ENCODE results near the gene ARHGAP35.

- TF ChIP-seq CTCF (IDR thresholded peaks at IDR 0.05; ENCODE audit: extremely low read depth in 1 of 2, insufficient read depth in 1 of 2, low read depth in 1 of 2, low read length in 2 of 2), result no peak
- no peak for TF ChIP-seq POLR2A (IDR thresholded peaks at IDR 0.05; ENCODE audit: low read depth, low read length)
- no peak for TF ChIP-seq EZH2 (IDR thresholded peaks at IDR 0.05; ENCODE audit: borderline replicate concordance, low read depth, low read length, severe bottlenecking)
Measured at GRCh38 chr19:46828484-46828883, 32.3 kb upstream of the ARHGAP35 start.
